Stimulated activated memory B cell treated with anti-CD40 and anti-IgM and Interleukin-4, amounts not matched to agents 10 μg/mL and 1 μg/mL and 100 μg/mL, for 72 hours (primary cell): ENCODE data around the gene UGT1A5.

ENCODE experiments used
- ATAC-seq: fragments of 150-1000 bp; cut with Tn5 transposase; 2 replicates; pipeline ENCODE4 v1.10.0; 2021
- H3K27ac Mint-ChIP-seq: one replicate; pipeline ENCODE4 v1.8.0; 2022; ENCODE audit warnings: mild to moderate bottlenecking, mixed read lengths
- H3K27me3 Mint-ChIP-seq: one replicate; pipeline ENCODE4 v1.8.0; 2022; ENCODE audit warnings: mixed read lengths
- H3K36me3 Mint-ChIP-seq: one replicate; pipeline ENCODE4 v1.8.0; 2022; ENCODE audit warnings: mixed read lengths
- H3K4me1 Mint-ChIP-seq: one replicate; pipeline ENCODE4 v1.8.0; 2022; ENCODE audit warnings: mixed read lengths
- H3K4me3 Mint-ChIP-seq: one replicate; pipeline ENCODE4 v1.8.0; 2022; ENCODE audit warnings: mild to moderate bottlenecking, moderate library complexity, mixed read lengths
- H3K9me3 Mint-ChIP-seq: one replicate; pipeline ENCODE4 v1.8.0; 2022; ENCODE audit warnings: mixed read lengths

The UGT1A5 gene

DNA sequence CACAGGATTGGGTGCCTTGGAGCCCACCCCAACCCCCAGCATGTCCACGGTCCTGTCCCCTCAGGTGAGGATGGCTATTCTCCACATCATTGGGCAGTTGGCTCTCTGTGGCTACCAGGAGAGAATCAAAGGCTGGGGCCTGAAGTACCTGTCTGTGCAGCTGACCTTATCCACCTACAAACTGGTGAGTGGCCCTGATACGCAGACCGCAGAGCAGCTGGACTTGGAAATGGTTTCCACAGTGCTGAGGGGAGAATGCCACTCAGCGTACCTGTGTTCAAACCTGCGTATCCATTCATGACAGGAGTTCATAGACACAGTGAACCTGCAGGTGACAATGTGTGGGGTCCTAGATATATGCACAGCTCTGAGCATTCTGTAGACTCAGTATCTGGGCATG, 87.0 kb downstream of the UGT1A5 start:
- H3K9me3 Mint-ChIP-seq, result peaks cover 4% of the 10 kb centered on the region
- H3K27me3 Mint-ChIP-seq, result peaks cover 38% of the 10 kb centered on the region
- no peak overlapping the region for H3K27ac Mint-ChIP-seq
- no peaks in the 10 kb centered on the region for H3K36me3 Mint-ChIP-seq
- H3K4me1 Mint-ChIP-seq, result peaks cover 6% of the 10 kb centered on the region
- H3K4me3 Mint-ChIP-seq, result no peak overlapping the region
- ATAC-seq, result no peak

DNA sequence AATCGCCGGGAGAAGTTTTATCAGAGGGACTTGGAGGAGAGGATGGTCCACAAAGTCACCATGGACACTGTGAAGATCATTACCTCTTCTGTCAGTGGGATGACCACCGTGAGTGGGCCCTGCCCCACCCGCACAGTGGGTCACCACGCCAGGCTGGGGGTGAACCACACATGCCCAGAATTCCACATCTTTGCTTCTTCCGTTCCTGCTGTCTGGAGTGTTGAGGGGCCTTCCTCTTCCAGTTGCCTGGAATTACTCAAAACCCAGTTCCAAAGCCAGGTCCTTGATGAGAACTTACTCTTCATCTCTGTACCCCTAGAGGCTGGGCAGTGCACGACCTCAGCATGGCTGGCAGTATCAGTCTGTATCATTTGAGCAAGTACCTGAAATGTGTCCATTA, 87.5 kb downstream of the UGT1A5 start:
- Mint-ChIP-seq H3K36me3 (no peaks in the 10 kb centered on the region), H3K4me3 (no peak overlapping the region)
- no peak for ATAC-seq

DNA sequence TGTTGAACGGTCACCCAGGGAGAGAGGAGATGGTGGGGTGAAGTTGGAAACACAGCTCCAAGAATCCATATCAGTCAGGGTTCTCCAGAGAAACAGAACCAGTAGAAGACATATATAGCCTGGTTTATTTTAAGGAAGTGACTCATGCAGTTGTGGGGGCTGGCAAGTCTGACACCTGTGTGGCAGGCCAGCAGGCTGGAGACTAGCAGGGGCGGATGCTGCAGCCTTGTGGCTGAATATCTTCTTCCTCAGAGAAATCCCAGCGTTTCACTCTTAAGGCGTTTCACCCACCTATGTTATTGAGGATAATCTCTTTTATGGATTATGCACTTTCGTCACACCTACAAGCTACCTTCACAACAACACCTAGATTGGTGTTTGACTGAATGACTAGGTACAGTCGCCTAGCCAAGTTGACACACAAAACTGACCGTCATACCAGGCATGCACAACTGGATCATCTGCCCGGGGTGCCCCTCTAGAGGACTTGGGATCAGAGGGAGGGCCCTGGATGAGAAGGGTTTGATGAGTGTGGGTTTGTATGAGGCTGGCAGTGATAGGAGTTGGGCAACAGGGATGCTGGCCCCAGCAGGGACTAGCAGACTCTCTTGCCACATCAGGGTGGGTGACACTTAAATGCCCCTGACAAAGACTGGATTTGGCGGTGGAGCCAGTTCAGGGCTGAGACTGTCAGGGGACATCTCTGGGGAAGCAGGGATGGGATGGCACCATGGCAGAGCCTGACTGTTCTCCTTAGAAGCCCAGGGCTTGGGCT, 88.8 kb downstream of the UGT1A5 start:
- Mint-ChIP-seq H3K4me1 (peaks cover 6% of the 10 kb centered on the region), H3K27ac (no peak overlapping the region), H3K9me3 (peaks cover 4% of the 10 kb centered on the region), H3K4me3 (no peak overlapping the region), H3K27me3 (peaks cover 37% of the 10 kb centered on the region), H3K36me3 (no peaks in the 10 kb centered on the region)
- ATAC-seq, result no peak

More for the DNA sequence above, 87.5 kb downstream of the UGT1A5 start:
- H3K9me3 Mint-ChIP-seq, result peaks cover 4% of the 10 kb centered on the region
- peaks cover 37% of the 10 kb centered on the region for H3K27me3 Mint-ChIP-seq
- no peak overlapping the region for H3K27ac Mint-ChIP-seq
- peaks cover 6% of the 10 kb centered on the region for H3K4me1 Mint-ChIP-seq

DNA sequence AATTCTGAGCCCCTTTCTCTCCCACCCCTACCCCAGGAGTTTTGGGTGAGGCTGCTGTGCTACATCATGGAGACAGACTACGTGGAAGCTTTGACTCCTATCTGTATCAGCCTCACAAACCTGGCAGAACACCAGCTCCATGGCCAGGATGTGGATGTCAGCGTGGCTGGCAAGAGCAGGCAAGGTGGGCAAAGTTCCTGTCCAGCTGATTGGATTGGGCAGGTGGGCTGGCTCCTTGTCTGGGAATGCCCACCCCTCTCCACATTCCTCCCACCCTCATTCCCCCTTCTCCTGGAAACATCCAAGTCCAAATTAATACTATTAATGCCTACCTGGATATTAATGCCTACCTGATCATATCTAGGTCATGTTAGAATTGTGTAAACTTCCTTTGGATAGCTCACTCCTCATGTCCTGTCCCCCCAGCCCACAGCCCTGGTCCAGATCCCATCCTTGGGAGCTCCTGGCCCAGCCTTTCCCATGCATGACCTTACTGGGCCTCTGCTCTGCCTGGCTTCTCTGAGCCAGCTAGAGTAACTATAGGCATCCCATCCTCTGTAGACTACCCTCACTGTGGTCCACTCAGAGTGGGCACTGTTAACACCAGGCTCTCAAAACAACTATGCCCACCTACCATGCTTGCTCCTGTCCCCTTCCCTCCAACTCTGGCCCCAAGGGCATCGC, 89.6 kb downstream of the UGT1A5 start:
- Mint-ChIP-seq H3K9me3 (peaks cover 4% of the 10 kb centered on the region), H3K4me3 (no peak overlapping the region), H3K4me1 (peaks cover 6% of the 10 kb centered on the region), H3K36me3 (no peaks in the 10 kb centered on the region), H3K27me3 (peaks cover 37% of the 10 kb centered on the region), H3K27ac (no peak overlapping the region)
- no peak for ATAC-seq

DNA sequence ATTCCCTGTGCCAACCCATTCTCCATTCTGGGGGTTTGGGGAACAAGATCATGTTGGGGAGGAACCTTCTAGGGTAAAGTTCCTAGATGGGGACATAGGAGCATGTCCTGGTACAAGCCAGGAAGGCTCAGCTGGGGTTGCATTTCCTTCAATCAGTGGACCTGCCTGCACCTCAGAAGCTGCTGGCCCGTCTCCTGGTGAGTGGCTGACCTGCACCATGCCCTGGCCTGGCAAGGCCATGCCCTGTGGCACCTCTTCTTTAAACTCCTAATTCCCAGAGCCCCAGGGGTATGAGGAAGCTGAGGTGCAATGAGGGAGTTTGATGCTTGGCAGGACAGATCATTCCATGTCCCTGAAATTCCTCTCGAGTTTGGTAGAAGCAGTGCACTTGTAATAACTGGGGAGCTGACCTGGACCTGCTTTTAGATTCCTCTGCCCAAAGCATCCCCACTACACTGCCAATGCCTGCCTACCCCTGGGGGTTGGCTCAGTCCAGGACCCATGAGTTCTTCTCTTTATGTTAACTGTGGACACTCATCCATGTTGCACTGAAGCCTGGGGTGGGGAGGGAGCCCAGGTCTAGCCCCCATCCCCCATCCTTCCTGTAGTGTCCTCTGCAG, 90.7 kb downstream of the UGT1A5 start:
- Mint-ChIP-seq H3K27ac (no peak overlapping the region), H3K4me3 (no peak overlapping the region), H3K27me3 (peaks cover 33% of the 10 kb centered on the region), H3K4me1 (peaks cover 6% of the 10 kb centered on the region), H3K9me3 (peaks cover 4% of the 10 kb centered on the region), H3K36me3 (no peaks in the 10 kb centered on the region)
- ATAC-seq, result no peak

DNA sequence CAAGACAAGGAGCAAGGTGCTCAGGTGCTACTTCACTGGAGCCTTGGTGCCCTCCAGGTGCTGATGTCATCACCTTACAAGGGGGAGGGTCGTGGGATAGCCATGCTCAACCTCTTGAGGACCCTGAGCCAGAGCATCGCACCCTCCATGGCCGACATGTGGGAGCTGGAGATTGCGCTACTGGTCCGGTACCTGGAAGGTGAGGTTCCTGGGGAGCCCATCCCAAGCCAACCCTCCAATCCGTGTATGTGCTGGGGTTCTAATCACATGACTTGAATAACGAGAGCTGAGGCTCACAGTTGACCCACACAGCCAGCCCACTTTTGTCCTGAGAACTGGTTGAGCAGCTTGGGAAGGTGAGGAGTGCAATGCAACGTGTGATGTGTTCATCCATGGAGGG, 91.3 kb downstream of the UGT1A5 start:
- H3K36me3 Mint-ChIP-seq, result no peaks in the 10 kb centered on the region
- no peak for ATAC-seq
- H3K27ac Mint-ChIP-seq, result no peak overlapping the region
- H3K9me3 Mint-ChIP-seq, result peaks cover 4% of the 10 kb centered on the region
- no peak overlapping the region for H3K4me3 Mint-ChIP-seq
- peaks cover 34% of the 10 kb centered on the region for H3K27me3 Mint-ChIP-seq
- peaks cover 6% of the 10 kb centered on the region for H3K4me1 Mint-ChIP-seq

DNA sequence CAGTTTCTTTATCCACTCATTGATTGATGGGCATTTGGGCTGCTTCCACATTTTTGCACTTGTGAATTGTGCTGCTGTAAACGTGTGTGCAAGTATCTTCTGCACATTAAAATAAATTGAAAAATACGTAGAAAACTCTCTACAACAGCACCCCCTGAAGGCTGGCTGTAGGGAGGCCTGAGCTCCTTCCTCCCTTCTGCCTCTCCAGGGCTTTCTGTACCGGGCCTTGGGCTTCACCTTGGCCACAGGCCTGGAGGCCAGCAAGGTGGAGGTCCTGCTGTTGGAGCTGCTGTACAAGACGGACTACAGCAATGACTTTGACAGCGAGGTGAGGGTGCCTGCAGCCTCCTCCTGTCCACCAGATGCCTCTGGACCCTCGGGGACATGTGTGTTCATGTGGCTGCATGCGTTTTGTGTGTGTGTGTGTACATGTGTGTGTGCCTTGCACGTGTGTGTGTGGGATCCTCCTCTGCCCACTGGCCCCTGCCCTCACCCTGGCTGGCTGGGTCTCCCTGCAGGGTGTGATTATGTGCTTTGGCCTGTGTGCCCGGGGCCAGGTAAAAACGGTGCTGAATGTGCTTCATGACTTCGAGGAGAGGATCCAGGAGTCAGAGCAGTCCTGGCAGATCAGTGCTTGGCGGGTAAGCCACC, 94.6 kb downstream of the UGT1A5 start:
- H3K4me1 Mint-ChIP-seq, result no peaks in the 10 kb centered on the region
- peaks cover 62% of the 10 kb centered on the region for H3K27me3 Mint-ChIP-seq
- no peak overlapping the region for H3K4me3 Mint-ChIP-seq
- ATAC-seq, result no peak
- no peak overlapping the region for H3K27ac Mint-ChIP-seq
- no peaks in the 10 kb centered on the region for H3K9me3 Mint-ChIP-seq
- H3K36me3 Mint-ChIP-seq, result no peaks in the 10 kb centered on the region

DNA sequence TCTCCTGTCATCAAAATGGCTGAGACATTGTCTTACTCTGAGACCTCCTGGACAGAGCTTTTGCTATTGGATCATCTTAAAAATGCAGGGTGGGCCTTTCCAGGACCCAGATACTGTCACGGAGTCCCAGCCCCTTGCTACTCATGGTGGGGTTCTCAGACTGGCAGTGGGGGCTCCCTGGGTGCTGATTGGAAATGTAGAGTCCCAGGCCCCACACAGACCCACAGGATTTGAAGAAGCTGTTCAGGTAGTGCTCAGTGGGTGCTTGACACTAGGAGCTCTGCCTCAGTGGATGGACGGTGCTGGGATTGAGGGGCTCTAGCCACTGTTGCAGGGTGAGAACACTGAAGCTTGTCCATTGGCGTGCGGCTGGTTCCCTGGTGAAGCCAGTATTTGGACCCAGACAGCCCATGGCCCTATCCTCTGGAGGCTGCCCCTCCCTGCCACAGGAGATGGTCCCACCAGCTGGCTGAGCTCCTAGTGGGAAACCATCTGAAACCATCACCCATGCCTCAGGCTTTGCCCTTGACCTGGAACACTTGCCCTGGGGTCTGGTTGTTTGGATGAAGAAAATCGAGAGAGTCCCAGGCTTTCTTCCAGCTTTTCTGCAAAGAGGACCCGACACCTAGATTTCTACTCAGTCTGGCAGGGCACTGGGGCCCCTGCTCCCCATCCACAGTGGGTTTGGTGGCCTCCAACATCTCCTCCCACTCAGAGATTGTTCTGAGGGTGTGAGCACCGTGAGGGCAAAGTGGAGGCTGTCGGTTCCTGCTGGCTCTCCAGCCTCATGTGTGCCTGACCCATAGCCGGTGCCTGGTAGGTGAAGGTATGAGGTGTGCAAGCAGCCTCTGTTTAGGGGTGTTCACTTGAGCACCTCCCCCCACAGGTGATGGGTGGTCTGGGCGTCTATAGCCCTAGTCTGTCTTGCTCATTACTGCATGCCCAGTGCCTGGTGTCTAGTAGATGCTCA, 95.5 kb downstream of the UGT1A5 start:
- H3K36me3 Mint-ChIP-seq, result no peaks in the 10 kb centered on the region
- H3K27me3 Mint-ChIP-seq, result peaks cover 53% of the 10 kb centered on the region
- H3K4me1 Mint-ChIP-seq, result no peaks in the 10 kb centered on the region
- no peak for ATAC-seq
- no peak overlapping the region for H3K4me3 Mint-ChIP-seq
- no peak overlapping the region for H3K27ac Mint-ChIP-seq
- H3K9me3 Mint-ChIP-seq, result no peaks in the 10 kb centered on the region

DNA sequence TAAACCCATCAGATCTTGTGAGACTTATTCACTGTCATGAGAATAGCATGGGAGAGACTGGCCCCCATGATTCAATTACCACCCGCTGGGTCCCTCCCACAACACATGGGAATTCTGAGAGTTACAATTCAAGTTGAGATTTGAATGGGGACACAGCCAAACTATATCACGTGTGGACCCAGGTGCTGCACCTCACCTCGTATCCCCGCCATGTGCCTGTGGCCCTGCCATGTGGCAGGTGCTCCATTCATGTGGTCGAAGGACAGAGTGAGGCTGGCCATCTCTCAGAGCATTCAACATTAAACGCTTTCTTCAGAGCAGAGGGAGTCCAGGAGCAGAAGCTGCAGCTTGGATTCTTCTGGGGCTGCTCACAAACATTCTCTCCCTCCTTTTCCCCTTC, 97.7 kb downstream of the UGT1A5 start:
- no peak overlapping the region for H3K4me3 Mint-ChIP-seq
- no peak for ATAC-seq
- H3K36me3 Mint-ChIP-seq, result no peaks in the 10 kb centered on the region
- no peak overlapping the region for H3K27ac Mint-ChIP-seq
- H3K27me3 Mint-ChIP-seq, result peaks cover 35% of the 10 kb centered on the region
- no peaks in the 10 kb centered on the region for H3K9me3 Mint-ChIP-seq
- no peaks in the 10 kb centered on the region for H3K4me1 Mint-ChIP-seq

DNA sequence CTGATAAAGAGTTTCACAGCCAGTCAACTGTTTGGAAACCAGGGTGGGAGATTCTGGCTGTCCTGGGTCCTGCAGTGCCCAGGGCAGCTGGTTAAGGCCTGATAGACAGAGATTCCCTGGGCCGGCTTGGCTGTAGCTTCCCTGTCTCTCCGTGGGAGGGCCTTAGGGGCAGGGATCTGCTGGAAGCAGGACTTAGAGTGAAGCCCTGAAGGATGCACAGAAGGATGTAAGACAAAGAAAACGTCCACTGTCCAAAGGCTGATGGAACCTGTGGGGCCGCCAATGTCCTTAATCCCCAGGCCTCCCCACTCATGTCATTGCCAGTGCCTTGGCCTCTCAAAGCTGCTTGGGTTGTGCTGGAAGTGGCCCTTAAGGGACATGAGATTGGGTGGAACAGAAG, 98.4 kb downstream of the UGT1A5 start:
- H3K4me1 Mint-ChIP-seq, result no peaks in the 10 kb centered on the region
- H3K9me3 Mint-ChIP-seq, result no peaks in the 10 kb centered on the region
- H3K4me3 Mint-ChIP-seq, result no peak overlapping the region
- peaks cover 35% of the 10 kb centered on the region for H3K27me3 Mint-ChIP-seq
- no peak overlapping the region for H3K27ac Mint-ChIP-seq
- ATAC-seq, result no peak
- H3K36me3 Mint-ChIP-seq, result no peaks in the 10 kb centered on the region

DNA sequence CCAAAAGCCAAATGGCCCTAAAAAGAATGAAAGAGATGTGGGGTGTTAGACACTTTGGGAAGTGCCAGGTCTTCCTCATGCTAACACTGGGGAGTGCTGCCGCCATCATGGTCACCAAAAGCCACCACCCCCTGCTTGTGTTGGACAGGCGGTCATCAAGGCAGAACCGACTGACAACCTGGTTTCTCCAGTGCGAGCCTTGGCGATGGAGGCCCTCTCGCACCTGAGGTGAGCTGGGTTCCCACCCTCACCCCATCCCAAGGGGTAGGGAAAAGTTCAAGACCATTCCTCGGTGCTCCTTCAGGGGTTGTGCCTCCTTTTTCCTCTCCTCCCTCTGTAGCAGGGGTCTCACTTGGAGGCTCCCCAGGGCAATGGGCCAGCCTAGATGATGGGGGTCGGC, 99.0 kb downstream of the UGT1A5 start:
- no peak overlapping the region for H3K4me3 Mint-ChIP-seq
- no peaks in the 10 kb centered on the region for H3K9me3 Mint-ChIP-seq
- no peak overlapping the region for H3K27ac Mint-ChIP-seq
- no peaks in the 10 kb centered on the region for H3K4me1 Mint-ChIP-seq
- H3K36me3 Mint-ChIP-seq, result no peaks in the 10 kb centered on the region
- H3K27me3 Mint-ChIP-seq, result peaks cover 35% of the 10 kb centered on the region
- ATAC-seq, result no peak

DNA sequence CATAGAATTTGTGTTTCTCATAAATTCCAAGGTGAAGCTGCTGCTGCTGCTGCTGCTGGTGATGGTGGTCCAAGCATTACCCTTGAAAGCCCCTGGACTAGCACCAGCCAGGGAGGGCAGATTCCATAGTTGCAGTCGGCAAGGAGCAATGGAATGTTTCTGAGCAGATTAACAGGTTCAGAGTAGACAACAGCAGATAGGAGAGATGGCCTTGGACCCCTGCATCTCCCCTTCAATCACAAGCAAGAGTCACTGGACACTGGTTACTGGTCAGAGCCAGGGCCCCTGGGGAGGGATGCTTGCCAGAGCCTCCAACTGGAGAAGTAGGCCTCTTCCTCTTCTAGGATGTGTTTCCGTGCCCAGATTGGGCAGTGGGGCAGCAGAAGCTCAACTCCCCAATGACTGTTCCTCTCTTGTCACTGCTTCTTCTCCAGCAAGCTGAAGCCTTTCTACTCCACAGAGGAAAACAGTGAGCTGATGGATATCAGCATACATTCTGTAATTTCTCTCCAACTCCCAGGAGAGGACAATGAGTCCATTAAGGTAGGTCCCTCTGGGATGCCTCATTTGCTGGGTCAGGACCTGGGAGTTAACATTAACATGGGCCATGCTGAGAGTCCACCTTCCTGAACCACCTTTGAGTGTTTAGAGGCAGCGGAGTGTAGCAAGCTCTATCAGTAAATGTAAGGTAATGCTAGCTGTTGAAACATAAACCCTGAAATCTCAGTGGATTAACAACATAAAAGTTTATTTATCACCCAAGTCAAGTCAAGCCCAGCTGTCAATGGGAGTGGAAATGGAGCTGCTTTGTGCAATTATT, 100.7 kb downstream of the UGT1A5 start:
- H3K4me1 Mint-ChIP-seq, result no peaks in the 10 kb centered on the region
- H3K9me3 Mint-ChIP-seq, result no peaks in the 10 kb centered on the region
- peaks cover 52% of the 10 kb centered on the region for H3K27me3 Mint-ChIP-seq
- H3K27ac Mint-ChIP-seq, result no peak overlapping the region
- H3K4me3 Mint-ChIP-seq, result no peak overlapping the region
- no peaks in the 10 kb centered on the region for H3K36me3 Mint-ChIP-seq
- no peak for ATAC-seq

DNA sequence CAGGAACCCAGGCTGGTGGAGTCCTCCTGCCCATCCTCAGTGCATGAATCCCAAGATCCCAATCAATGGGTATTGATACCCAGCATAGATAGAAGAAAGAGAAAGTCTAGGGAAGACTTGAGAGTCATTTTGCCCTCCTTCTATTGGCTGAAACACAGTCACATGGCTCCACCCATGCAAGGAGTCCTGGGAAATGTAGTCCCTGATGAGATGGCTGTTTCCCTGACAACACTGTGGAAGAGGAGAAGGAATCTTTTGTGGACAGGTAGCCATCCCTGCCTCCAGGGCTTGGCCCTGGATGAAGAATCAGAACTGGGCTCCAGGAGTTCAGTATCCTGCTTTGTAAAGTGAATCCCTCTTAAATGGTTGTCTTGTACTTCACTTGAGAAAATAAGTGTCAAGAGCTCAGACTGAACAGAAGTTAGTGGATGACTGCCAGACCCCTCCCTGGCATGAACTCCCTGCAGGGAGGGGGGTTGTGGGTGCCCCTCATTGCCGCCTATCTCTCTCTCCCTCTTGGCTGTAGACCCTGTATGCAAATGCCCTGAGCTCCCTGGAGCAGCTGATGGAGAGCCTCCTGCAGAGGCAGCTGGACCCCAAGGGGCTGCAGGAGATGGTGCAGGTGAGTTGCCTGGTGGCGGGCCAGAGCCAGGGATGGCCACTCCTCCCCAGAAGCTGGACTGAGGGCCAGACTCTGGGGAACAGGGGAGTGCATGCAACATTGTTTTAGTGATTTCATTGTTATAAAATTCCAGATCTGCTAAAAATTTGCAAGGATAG, 101.5 kb downstream of the UGT1A5 start:
- H3K9me3 Mint-ChIP-seq, result no peaks in the 10 kb centered on the region
- H3K27me3 Mint-ChIP-seq, result peaks cover 51% of the 10 kb centered on the region
- ATAC-seq, result no peak
- H3K36me3 Mint-ChIP-seq, result no peaks in the 10 kb centered on the region
- no peak overlapping the region for H3K4me3 Mint-ChIP-seq
- no peak overlapping the region for H3K27ac Mint-ChIP-seq
- no peaks in the 10 kb centered on the region for H3K4me1 Mint-ChIP-seq
